ENCODE measurements around the gene INTS6. TPM values are rescaled to one million over a fixed set of nuclear protein-coding genes. Genes with fewer than 3 reads are reported as not detected.

The INTS6 gene
- total RNA-seq, 1 donor from 2014 or later, result 36.4 TPM

DNA sequence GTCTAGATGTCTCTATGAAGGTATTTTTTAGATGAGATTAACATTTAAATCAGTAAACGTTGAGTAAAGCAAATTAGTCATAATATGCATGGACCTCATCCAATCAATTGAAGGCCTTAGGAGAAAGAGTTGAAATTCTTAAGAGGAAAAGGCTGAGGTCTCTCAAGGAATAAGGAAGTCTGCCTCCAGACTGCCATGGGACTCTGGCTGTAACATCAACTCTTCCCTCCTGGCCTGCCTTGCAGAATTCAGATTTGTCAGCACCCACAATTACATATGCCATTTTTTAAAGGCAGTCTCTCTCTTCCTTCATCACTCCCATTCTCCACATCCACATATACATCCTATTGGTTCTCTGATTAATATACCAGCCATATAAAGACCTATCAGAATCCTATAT, 28.8 kb upstream of the INTS6 start:
- no peak for DNase-seq (ENCODE audit: extremely low spot score, unreplicated experiment)
- Mint-ChIP-seq H3K4me3 (ENCODE audit: unreplicated experiment) (no peak overlapping the region), H3K9me3 (ENCODE audit: unreplicated experiment) (no peaks in the 10 kb centered on the region), H3K36me3 (ENCODE audit: unreplicated experiment) (no peaks in the 10 kb centered on the region), H3K4me1 (ENCODE audit: unreplicated experiment) (no peaks in the 10 kb centered on the region), H3K27me3 (ENCODE audit: unreplicated experiment) (no peaks in the 10 kb centered on the region), H3K27ac (ENCODE audit: unreplicated experiment) (no peak overlapping the region)
- TF ChIP-seq, protein P1, sequence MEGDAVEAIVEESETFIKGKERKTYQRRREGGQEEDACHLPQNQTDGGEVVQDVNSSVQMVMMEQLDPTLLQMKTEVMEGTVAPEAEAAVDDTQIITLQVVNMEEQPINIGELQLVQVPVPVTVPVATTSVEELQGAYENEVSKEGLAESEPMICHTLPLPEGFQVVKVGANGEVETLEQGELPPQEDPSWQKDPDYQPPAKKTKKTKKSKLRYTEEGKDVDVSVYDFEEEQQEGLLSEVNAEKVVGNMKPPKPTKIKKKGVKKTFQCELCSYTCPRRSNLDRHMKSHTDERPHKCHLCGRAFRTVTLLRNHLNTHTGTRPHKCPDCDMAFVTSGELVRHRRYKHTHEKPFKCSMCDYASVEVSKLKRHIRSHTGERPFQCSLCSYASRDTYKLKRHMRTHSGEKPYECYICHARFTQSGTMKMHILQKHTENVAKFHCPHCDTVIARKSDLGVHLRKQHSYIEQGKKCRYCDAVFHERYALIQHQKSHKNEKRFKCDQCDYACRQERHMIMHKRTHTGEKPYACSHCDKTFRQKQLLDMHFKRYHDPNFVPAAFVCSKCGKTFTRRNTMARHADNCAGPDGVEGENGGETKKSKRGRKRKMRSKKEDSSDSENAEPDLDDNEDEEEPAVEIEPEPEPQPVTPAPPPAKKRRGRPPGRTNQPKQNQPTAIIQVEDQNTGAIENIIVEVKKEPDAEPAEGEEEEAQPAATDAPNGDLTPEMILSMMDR (IDR thresholded peaks at IDR 0.05), result no peak

DNA sequence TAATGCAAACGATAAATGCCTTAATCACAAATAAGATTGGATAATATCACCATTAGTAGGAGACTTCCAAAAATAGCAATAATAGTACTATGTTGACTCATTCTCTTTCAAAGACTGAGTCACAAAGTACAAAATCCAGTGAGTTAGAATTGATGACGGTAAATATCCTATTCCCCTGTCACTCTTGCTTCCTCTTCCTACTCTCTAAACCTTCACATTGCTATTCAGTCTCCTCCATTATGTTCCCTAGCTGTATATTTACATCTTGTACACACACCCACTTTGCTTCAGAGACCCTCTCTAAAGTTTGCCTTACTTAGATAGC, 26.3 kb upstream of the INTS6 start:
- no peak overlapping the region for H3K4me3 Mint-ChIP-seq (ENCODE audit: unreplicated experiment)
- H3K9me3 Mint-ChIP-seq (ENCODE audit: unreplicated experiment), result no peaks in the 10 kb centered on the region
- no peak overlapping the region for H3K27ac Mint-ChIP-seq (ENCODE audit: unreplicated experiment)
- H3K4me1 Mint-ChIP-seq (ENCODE audit: unreplicated experiment), result no peaks in the 10 kb centered on the region
- H3K27me3 Mint-ChIP-seq (ENCODE audit: unreplicated experiment), result peaks cover 2% of the 10 kb centered on the region
- TF ChIP-seq, protein P1 (IDR thresholded peaks at IDR 0.05), result no peak
- DNase-seq (ENCODE audit: extremely low spot score, unreplicated experiment), result no peak
- no peaks in the 10 kb centered on the region for H3K36me3 Mint-ChIP-seq (ENCODE audit: unreplicated experiment)

DNA sequence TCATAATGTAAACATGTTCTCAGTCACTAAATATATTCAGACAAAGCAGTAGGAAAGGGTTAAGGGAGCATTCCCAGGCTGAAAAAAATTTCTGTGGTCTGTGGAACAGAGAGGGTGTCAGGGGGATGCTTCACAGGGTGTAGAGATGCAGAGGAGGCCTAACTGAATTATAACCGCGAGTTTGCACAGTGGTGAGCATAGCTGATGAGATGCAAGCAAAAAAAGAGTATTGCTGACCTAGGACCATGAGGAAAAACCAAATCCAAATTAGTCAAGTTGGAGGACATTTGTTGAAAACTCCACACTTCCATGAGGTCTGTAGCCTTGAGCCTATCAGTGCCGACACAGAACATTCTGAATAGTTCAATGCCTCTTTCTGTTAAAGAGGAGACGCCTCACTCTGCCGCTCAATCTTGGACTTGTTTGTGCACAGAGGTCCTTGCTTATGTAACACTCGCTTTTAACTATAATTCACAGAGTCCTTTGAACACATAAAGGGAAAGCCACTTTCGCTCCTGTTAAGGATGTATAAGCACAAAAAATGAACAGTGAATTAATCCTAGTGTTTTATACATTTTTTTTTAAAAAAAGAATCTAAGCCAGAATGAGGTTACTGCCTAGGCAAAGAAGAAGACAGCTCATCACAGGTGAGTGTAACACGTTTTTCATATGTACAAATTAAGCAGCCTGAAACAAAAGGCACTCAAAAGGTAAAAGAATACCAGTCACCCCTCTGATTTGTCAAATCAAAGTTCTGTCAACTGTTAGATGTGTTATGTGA, 25.8 kb upstream of the INTS6 start:
- no peaks in the 10 kb centered on the region for H3K9me3 Mint-ChIP-seq (ENCODE audit: unreplicated experiment)
- H3K27ac Mint-ChIP-seq (ENCODE audit: unreplicated experiment), result no peak overlapping the region
- H3K4me1 Mint-ChIP-seq (ENCODE audit: unreplicated experiment), result no peaks in the 10 kb centered on the region
- peaks cover 2% of the 10 kb centered on the region for H3K27me3 Mint-ChIP-seq (ENCODE audit: unreplicated experiment)
- TF ChIP-seq, protein P1 (IDR thresholded peaks at IDR 0.05), result no peak
- no peak for DNase-seq (ENCODE audit: extremely low spot score, unreplicated experiment)
- no peak overlapping the region for H3K4me3 Mint-ChIP-seq (ENCODE audit: unreplicated experiment)
- no peaks in the 10 kb centered on the region for H3K36me3 Mint-ChIP-seq (ENCODE audit: unreplicated experiment)

DNA sequence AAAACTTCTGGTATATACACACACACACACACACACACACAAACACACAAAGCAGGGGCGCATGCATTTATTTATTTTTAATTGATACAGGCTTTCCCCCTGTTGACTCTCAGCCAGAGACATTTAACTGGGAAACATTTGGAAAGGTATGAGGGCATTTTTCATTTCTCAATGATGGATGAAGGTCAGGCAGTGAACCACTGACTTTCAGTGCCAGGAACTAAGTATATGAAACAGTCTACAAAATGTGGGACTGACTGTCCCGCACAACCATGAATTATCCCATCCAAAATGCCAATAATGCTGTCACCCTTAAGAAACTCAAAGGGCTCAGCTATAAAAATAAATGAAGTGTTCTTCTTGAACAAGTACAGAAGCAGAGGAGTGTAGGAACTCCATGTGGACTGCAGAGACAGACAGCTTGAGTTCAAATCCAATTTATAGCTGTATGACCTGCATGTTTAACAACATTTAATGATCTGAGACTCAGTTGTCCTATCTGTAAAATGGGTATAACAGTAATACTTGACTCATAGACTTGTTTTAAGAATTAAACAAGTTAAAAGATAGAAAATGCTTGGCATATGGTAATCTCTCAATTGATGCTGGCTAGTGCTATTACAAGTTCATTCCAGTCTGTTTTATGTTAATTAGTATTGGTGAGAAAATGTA, 25.0 kb upstream of the INTS6 start:
- Mint-ChIP-seq H3K36me3 (ENCODE audit: unreplicated experiment) (no peaks in the 10 kb centered on the region), H3K4me3 (ENCODE audit: unreplicated experiment) (no peak overlapping the region), H3K27me3 (ENCODE audit: unreplicated experiment) (peaks cover 2% of the 10 kb centered on the region), H3K4me1 (ENCODE audit: unreplicated experiment) (no peaks in the 10 kb centered on the region), H3K9me3 (ENCODE audit: unreplicated experiment) (no peaks in the 10 kb centered on the region), H3K27ac (ENCODE audit: unreplicated experiment) (no peak overlapping the region)
- DNase-seq (ENCODE audit: extremely low spot score, unreplicated experiment), result no peak
- TF ChIP-seq, protein P1 (IDR thresholded peaks at IDR 0.05), result no peak

DNA sequence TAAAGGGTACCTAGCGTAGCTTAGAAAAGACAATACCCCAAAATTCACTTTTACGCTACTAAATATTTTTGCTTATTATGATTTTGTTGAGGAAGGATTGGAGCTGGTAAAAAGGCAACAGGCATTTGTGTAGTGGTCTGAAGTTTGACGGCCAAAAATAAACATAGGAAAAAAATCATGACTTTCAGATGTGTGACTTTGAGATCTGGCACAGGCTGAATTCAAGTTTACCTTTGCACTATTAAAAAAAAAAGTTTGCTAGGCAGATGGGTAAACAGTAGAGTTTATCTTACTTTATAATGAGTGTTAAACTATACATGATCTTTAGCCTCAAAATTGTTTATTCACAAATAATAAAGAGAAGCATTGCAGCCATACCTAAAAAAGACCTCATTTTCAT, 24.3 kb upstream of the INTS6 start:
- Mint-ChIP-seq H3K4me1 (ENCODE audit: unreplicated experiment) (no peaks in the 10 kb centered on the region), H3K9me3 (ENCODE audit: unreplicated experiment) (no peaks in the 10 kb centered on the region), H3K27me3 (ENCODE audit: unreplicated experiment) (peaks cover 2% of the 10 kb centered on the region), H3K36me3 (ENCODE audit: unreplicated experiment) (no peaks in the 10 kb centered on the region), H3K4me3 (ENCODE audit: unreplicated experiment) (no peak overlapping the region), H3K27ac (ENCODE audit: unreplicated experiment) (no peak overlapping the region)
- TF ChIP-seq, protein P1 (IDR thresholded peaks at IDR 0.05), result no peak
- DNase-seq (ENCODE audit: extremely low spot score, unreplicated experiment), result no peak

All from osteocyte (in vitro differentiated cells).